ENCODE measurements around the gene DDX25. TPM values are rescaled to one million over a fixed set of nuclear protein-coding genes. Genes with fewer than 3 reads are reported as not detected.
A peak's percentile ranks its signal among the peaks of the same experiment; 100 is the strongest.

DDX25 gene
- total RNA-seq, 2 donors from 2014 or later, result not detected

GRCh38 chr11:125947419-125948277, 43.3 kb downstream of the DDX25 start:
- DNase-seq (ENCODE audit: low spot score), result peak; percentile 52
- H3K9me3 ChIP-seq, result no peaks in the 10 kb centered on the region
- no peaks in the 10 kb centered on the region for H3K36me3 ChIP-seq
- peaks cover 0 to 17% of the 10 kb centered on the region in 2 donors for H3K4me1 ChIP-seq
- H3K27ac ChIP-seq, result no peak overlapping the region
- no peaks in the 10 kb centered on the region for H3K27me3 ChIP-seq
- no peak overlapping the region for H3K4me3 ChIP-seq
- no peak for TF ChIP-seq CTCF (IDR thresholded peaks at IDR 0.05)

GRCh38 chr11:125948278-125949051, 44.2 kb downstream of the DDX25 start:
- no peaks in the 10 kb centered on the region for H3K9me3 ChIP-seq
- H3K36me3 ChIP-seq, result no peaks in the 10 kb centered on the region
- H3K27ac ChIP-seq, result no peak overlapping the region
- peak; percentile 52 for DNase-seq (ENCODE audit: low spot score)
- no peak overlapping the region for H3K4me3 ChIP-seq
- H3K27me3 ChIP-seq, result no peaks in the 10 kb centered on the region
- peaks cover 0 to 17% of the 10 kb centered on the region in 2 donors for H3K4me1 ChIP-seq
- TF ChIP-seq CTCF (IDR thresholded peaks at IDR 0.05), result no peak

GRCh38 chr11:125949271-125950177, 45.2 kb downstream of the DDX25 start:
- Histone ChIP-seq H3K4me1 (peaks cover 0 to 17% of the 10 kb centered on the region in 2 donors), H3K27ac (no peak overlapping the region), H3K4me3 (no peak overlapping the region), H3K36me3 (no peaks in the 10 kb centered on the region), H3K9me3 (no peaks in the 10 kb centered on the region), H3K27me3 (no peaks in the 10 kb centered on the region)
- peak; percentile 51 for DNase-seq (ENCODE audit: low spot score)
- no peak for TF ChIP-seq CTCF (IDR thresholded peaks at IDR 0.05)

GRCh38 chr11:125950178-125950490, 45.8 kb downstream of the DDX25 start:
- DNase-seq (ENCODE audit: low spot score), result peak; percentile 56
- TF ChIP-seq CTCF (IDR thresholded peaks at IDR 0.05), result no peak
- no peak overlapping the region for H3K27ac ChIP-seq
- H3K4me3 ChIP-seq, result no peak overlapping the region
- H3K9me3 ChIP-seq, result no peaks in the 10 kb centered on the region
- no peaks in the 10 kb centered on the region for H3K27me3 ChIP-seq
- H3K36me3 ChIP-seq, result no peaks in the 10 kb centered on the region
- peaks cover 0 to 17% of the 10 kb centered on the region in 2 donors for H3K4me1 ChIP-seq
